NCI-H748 (cell line): ENCODE results near the gene SSX2IP.
A peak's percentile ranks its signal among the peaks of the same experiment; 100 is the strongest.
"Not testable (repeated sequence)": the region's sequence is repeated elsewhere in the genome, so short reads cannot be mapped to it uniquely, and the experiment has no call there.

Experiments used
- DNase-seq: peaks from one replicate; lab custom pipeline; 2025; ENCODE audit not compliant: unreplicated experiment; lab: John Stamatoyannopoulos, UW

The SSX2IP gene

GRCh38 chr1:84677415-84678099, 12.7 kb downstream of the SSX2IP start:
- DNase-seq: no peak

- DNase-seq: no peak
These were observed 14.6 kb downstream of the SSX2IP start for GRCh38 chr1:84675631-84676030.

- no peak for DNase-seq
These were observed 15.2 kb downstream of the SSX2IP start for GRCh38 chr1:84675106-84675505.

GRCh38 chr1:84674705-84675104, 15.6 kb downstream of the SSX2IP start:
- peak; percentile 36 for DNase-seq

GRCh38 chr1:84674021-84674420, 16.2 kb downstream of the SSX2IP start:
- DNase-seq: no peak

- DNase-seq: no peak
These were observed 18.0 kb downstream of the SSX2IP start for GRCh38 chr1:84672080-84672854.

- no peak for DNase-seq
These were observed 20.4 kb downstream of the SSX2IP start for GRCh38 chr1:84669831-84670230.

- DNase-seq: no peak
These were observed 22.1 kb downstream of the SSX2IP start for GRCh38 chr1:84668185-84668584.

- DNase-seq: peak; percentile 39
These were observed 24.5 kb downstream of the SSX2IP start for GRCh38 chr1:84665703-84666317.

GRCh38 chr1:84653130-84653677, 37.1 kb downstream of the SSX2IP start:
- DNase-seq: no peak

GRCh38 chr1:84644472-84644871, 45.8 kb downstream of the SSX2IP start:
- no peak for DNase-seq

- DNase-seq: no peak
These were observed 47.1 kb downstream of the SSX2IP start for GRCh38 chr1:84643183-84643582.

- DNase-seq: no peak
These were observed 47.5 kb downstream of the SSX2IP start for GRCh38 chr1:84642774-84643173.

- not testable (repeated sequence) for DNase-seq
These were observed 50.5 kb downstream of the SSX2IP start for GRCh38 chr1:84639731-84640130.

GRCh38 chr1:84635429-84635828, 54.8 kb downstream of the SSX2IP start:
- DNase-seq: no peak

- DNase-seq: no peak
These were observed 55.6 kb downstream of the SSX2IP start for GRCh38 chr1:84634536-84635205.

GRCh38 chr1:84632673-84633434, 57.4 kb downstream of the SSX2IP start:
- no peak for DNase-seq

- no peak for DNase-seq
These were observed 58.1 kb downstream of the SSX2IP start for GRCh38 chr1:84632137-84632536.

- DNase-seq: no peak
These were observed 65.4 kb downstream of the SSX2IP start for GRCh38 chr1:84624876-84625275.

GRCh38 chr1:84621553-84621952, 68.7 kb downstream of the SSX2IP start:
- no peak for DNase-seq
